ENCODE results near the gene FOXE3. TPM values are rescaled to one million over a fixed set of nuclear protein-coding genes. Genes with fewer than 3 reads are reported as not detected.
A peak's percentile ranks its signal among the peaks of the same experiment; 100 is the strongest.

FOXE3 gene
- total and polyA plus RNA-seq, 2 of the 8 experiments (the other 6 are each of a cell fraction or from before 2014, with no cell fraction given), result 0.18 TPM; not detected in 1

GRCh38 chr1:47444562-47445465 is 28.7 kb downstream of the FOXE3 start:
- Histone ChIP-seq H4K91ac (replicated peaks; ENCODE audit: insufficient read length, low read length) (no peak overlapping the region), H2AK5ac (ENCODE audit: low read depth, low read length) (no peak overlapping the region), H3K79me2 (ENCODE audit: control insufficient read depth in 1 of 2, insufficient read depth in 2 of 2, low read length in 2 of 2) (no peaks in the 10 kb centered on the region), H3K36me3 (ENCODE audit: control insufficient read depth in 2 of 4, insufficient read depth in 4 of 4, low read length in 3 of 4) (no peaks in the 10 kb centered on the region), H2BK12ac (ENCODE audit: low read depth, low read length) (peak overlapping the region; percentile 13; the same call in 1 of the 2 replicates), H3K4me1 (replicated peaks in 1 of 4; ENCODE audit: control insufficient read depth in 3 of 4, insufficient read depth in 4 of 4, low read length in 3 of 4) (peaks cover 10 to 31% (median 18%) of the 10 kb centered on the region in 4 experiments), H4K20me1 (replicated peaks in 1 of 2; ENCODE audit: control insufficient read depth in 1 of 2, insufficient read depth in 2 of 2, low read length in 2 of 2) (peaks cover 10 to 28% of the 10 kb centered on the region in 2 experiments), H3K79me1 (ENCODE audit: low read depth, low read length) (no peaks in the 10 kb centered on the region), H3K4me3 (ENCODE audit: extremely low read depth in 1 of 4, insufficient read depth in 2 of 4, low read depth in 3 of 4, low read length in 4 of 4) (peak overlapping the region; percentile 5 to 46 (median 23); a peak in 6 of 8 replicates), H3K14ac (ENCODE audit: insufficient read length) (no peak overlapping the region), H4K5ac (ENCODE audit: insufficient read length, low read depth, low read length) (no peak overlapping the region), H3K27ac (ENCODE audit: low read depth, low read length) (no peak overlapping the region), H3K23me2 (ENCODE audit: low read depth, low read length) (peaks cover 5% of the 10 kb centered on the region; the same call in 1 of the 2 replicates), H2BK20ac (ENCODE audit: low read length) (0 out of 2 replicates have a peak overlapping the region, but pooled peaks have one; percentile 48), H2BK15ac (ENCODE audit: low read length) (peak overlapping the region; percentile 61; the same call in 1 of the 2 replicates), H3K18ac (ENCODE audit: extremely low read depth, low read length) (peak overlapping the region; percentile 38; the same call in 1 of the 2 replicates), H2BK120ac (replicated peaks; ENCODE audit: low read depth, low read length) (no peak overlapping the region), H3K9me3 (ENCODE audit: insufficient read depth in 2 of 2, low read depth in 1 of 2, low read length in 1 of 2) (0 out of 4 replicates have a peak, but pooled peaks cover 0 to 5% of the 10 kb centered on the region in 2 experiments), H2AFZ (ENCODE audit: low read length) (no peak overlapping the region), H3K56ac (replicated peaks; ENCODE audit: insufficient read length, low read depth, low read length) (no peak overlapping the region), H3K4me2 (ENCODE audit: insufficient read depth in 1 of 2, low read depth in 2 of 2, low read length in 2 of 2) (peak overlapping the region; percentile 64 to 70), H3K9ac (replicated peaks in 1 of 4; ENCODE audit: extremely low read depth in 1 of 4, low read depth in 3 of 4, low read length in 3 of 4) (no peak overlapping the region), H3K4ac (replicated peaks; ENCODE audit: insufficient read length, low read depth, low read length) (no peak overlapping the region), H3K27me3 (replicated peaks in 1 of 4; ENCODE audit: control insufficient read depth in 3 of 4, extremely low read depth in 1 of 4, insufficient read depth in 3 of 4, low read length in 3 of 4) (peaks cover 96 to 100% (median 98%) of the 10 kb centered on the region in 4 experiments), H2BK5ac (ENCODE audit: low read depth, low read length) (no peak overlapping the region), H3K23ac (ENCODE audit: insufficient read length) (no peak overlapping the region), H4K8ac (ENCODE audit: extremely low read depth, insufficient read depth, low read length) (no peak overlapping the region)
- WGBS, 2 experiments (ENCODE audit: extremely low coverage in 1 of 2, insufficient coverage in 1 of 2, insufficient read length in 1 of 2, insufficient replicate concordance in 2 of 2, low coverage in 1 of 2, low lambda C conversion rate in 2 of 2, missing lambda C conversion rate in 1 of 2), result 2% methylated on average over 72 of the region's 73 CpGs; no CpG with 5 or more reads in 1 of the 2 experiments
- CTCF ChIA-PET (ENCODE audit: partially characterized antibody), result interaction anchor here (0.9 to 1.4 kb wide), 4 partner anchors 8 to 55 kb away, joined by 3 to 13 read pairs (median 4); no protein-coding TSS in a partner anchor
- POLR2A ChIA-PET (ENCODE audit: partially characterized antibody), result interaction anchor here (1.2 kb wide), 1 partner anchor 11 kb away, joined by 4 read pairs; no protein-coding TSS in a partner anchor
- FAIRE-seq, result no peak
- DNase-seq (ENCODE audit: low read depth in 1 of 2, low spot score in 2 of 2), result peak in 1 of 2 experiments; percentile 77
- no peak for TF ChIP-seq KDM1A (IDR thresholded peaks at IDR 0.05; ENCODE audit: borderline replicate concordance, low read length)
- no peak for TF ChIP-seq USF2 (IDR thresholded peaks at IDR 0.05; ENCODE audit: low read length)
- no peak; the same call in 1 of the 2 replicates for TF ChIP-seq GABPA (IDR thresholded peaks at IDR 0.05; ENCODE audit: borderline replicate concordance, insufficient read depth, low read length)
- no peak for TF ChIP-seq POU5F1 (IDR thresholded peaks at IDR 0.05; ENCODE audit: low read depth, low read length)

All from H1 (cell line).